PC-9 (cell line): ENCODE results near the gene COL21A1. TPM values are rescaled to one million over a fixed set of nuclear protein-coding genes. Genes with fewer than 3 reads are reported as not detected.
"Not testable (repeated sequence)": the region's sequence is repeated elsewhere in the genome, so short reads cannot be mapped to it uniquely, and the experiment has no call there.

Experiments
- BruUV-seq: library from RNA; stranded (reverse); fragments of 400-500 nt; replicated peaks from 2 replicates; lab custom pipeline; 2021; lab: Mats Ljungman, UMichigan
- CTCF ChIA-PET: fragments of 300-600 bp; sonication (Branson Sonifier 250); formaldehyde crosslinking; loops from one replicate; lab custom pipeline; 2022; ENCODE audit warnings: antibody characterized with exemption; lab: Charles Lee
- POLR2A ChIA-PET: fragments of 300-600 bp; sonication (Branson Sonifier 250); formaldehyde crosslinking; loops from one replicate; lab custom pipeline; 2022; ENCODE audit warnings: antibody characterized with exemption; ENCODE audit not compliant: unreplicated experiment; lab: Charles Lee
- DNase-seq, 2 experiments: peaks; one replicate each; pipeline versions ENCODE4 v3.0.0 to v3.0.0-alpha.2; 2015 to 2022; ENCODE audit warnings: mixed read lengths in 1 of 2
- H2AFZ ChIP-seq: fragments of 200-600 bp; sonication (generic); 2 replicates; pipeline ENCODE4 v1.8.1; 2017; ENCODE audit warnings: antibody characterized with exemption
- H3F3A ChIP-seq: fragments of 200-600 bp; sonication (generic); 2 replicates; pipeline ENCODE4 v1.8.1; 2017; ENCODE audit warnings: antibody characterized with exemption, mild to moderate bottlenecking, low read depth; ENCODE audit not compliant: insufficient read depth
- H3K27ac ChIP-seq: fragments of 200-600 bp; sonication (generic); 2 replicates; pipeline ENCODE4 v1.6.1; 2016; ENCODE audit warnings: mixed run types
- H3K27me3 ChIP-seq: fragments of 200-600 bp; sonication (generic); 2 replicates; pipeline ENCODE4 v1.6.1; 2016; ENCODE audit warnings: low read depth, mixed run types; ENCODE audit not compliant: insufficient read depth
- H3K36me3 ChIP-seq: fragments of 200-600 bp; sonication (generic); 2 replicates; pipeline ENCODE4 v1.6.1; 2016; ENCODE audit warnings: low read depth, mixed run types
- H3K4me1 ChIP-seq: fragments of 200-600 bp; sonication (generic); replicated peaks from 2 replicates; pipeline ENCODE4 v1.6.1; 2016; ENCODE audit warnings: mixed run types; ENCODE audit not compliant: insufficient read depth
- H3K4me2 ChIP-seq: fragments of 200-600 bp; sonication (generic); 2 replicates; pipeline ENCODE4 v1.6.1; 2017; ENCODE audit warnings: mixed run types
- H3K4me3 ChIP-seq: fragments of 200-600 bp; sonication (generic); 2 replicates; pipeline ENCODE4 v1.6.1; 2016; ENCODE audit warnings: mixed run types
- H3K79me2 ChIP-seq: fragments of 200-600 bp; sonication (generic); 2 replicates; pipeline ENCODE4 v1.6.1; 2017; ENCODE audit warnings: low read depth, mixed run types
- H3K9me2 ChIP-seq: fragments of 200-600 bp; sonication (generic); 2 replicates; pipeline ENCODE4 v1.8.1; 2017; ENCODE audit warnings: mild to moderate bottlenecking; ENCODE audit not compliant: insufficient read depth
- H3K9me3 ChIP-seq: fragments of 200-600 bp; sonication (generic); 2 replicates; pipeline ENCODE4 v1.8.1; 2016; ENCODE audit warnings: low read depth; ENCODE audit not compliant: insufficient read depth
- H4K20me1 ChIP-seq: fragments of 200-600 bp; sonication (generic); 2 replicates; pipeline ENCODE4 v1.8.1; 2017; ENCODE audit not compliant: insufficient read depth
- EZH2 ChIP-seq: fragments of 200-600 bp; sonication (generic); IDR thresholded peaks from 2 replicates; pipeline ENCODE4 v1.8.0; 2017; ENCODE audit warnings: antibody characterized with exemption, low read depth
- intact Hi-C: fragments of 100-400 bp; cut with micrococcal nuclease; formaldehyde crosslinking; loops from one replicate; pipeline ENCODE4 v1.10.0; 2022; ENCODE audit not compliant: unreplicated experiment
- total RNA-seq: library from RNA; stranded (reverse); gene quantifications from 2 replicates; pipeline ENCODE4 v1.2.3, GENCODE V29; 2021
- TF ChIP-seq, protein P1 (sequence below): fragments of 200-600 bp; sonication (generic); conservative IDR thresholded peaks from 2 replicates; pipeline ENCODE4 v1.6.1; 2017; ENCODE audit warnings: mixed run types, antibody characterized with exemption, mild to moderate bottlenecking, moderate library complexity

COL21A1 gene
- total RNA-seq, 1 experiment from 2014 or later, result not detected

DNA sequence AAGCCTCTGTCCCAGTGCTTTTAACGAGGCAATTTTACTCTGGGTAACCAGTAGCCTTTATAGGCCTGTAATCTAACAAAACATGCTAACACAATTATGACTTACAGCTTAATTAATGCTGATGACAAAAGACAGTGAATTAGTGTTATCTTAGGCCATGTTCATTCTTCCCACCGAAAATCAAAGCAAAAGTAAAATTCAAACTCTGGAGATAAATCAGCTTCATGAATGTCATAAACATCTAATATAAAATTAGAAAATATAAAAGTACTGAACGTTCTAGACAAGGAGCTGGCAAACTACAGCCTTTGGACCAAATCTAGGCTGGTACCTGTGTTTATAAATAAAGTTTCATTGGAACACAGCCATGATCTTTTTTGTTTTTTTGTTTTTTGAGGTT is 18.6 kb upstream of the COL21A1 start:
- no peak for DNase-seq
- H3K9me3 ChIP-seq, result no peaks in the 10 kb centered on the region
- no peaks in the 10 kb centered on the region for H3K79me2 ChIP-seq
- ChIA-PET POLR2A (no interaction called here), CTCF (no interaction called here)
- H3K4me2 ChIP-seq, result no peak overlapping the region
- no peak overlapping the region for H2AFZ ChIP-seq
- TF ChIP-seq, protein P1, sequence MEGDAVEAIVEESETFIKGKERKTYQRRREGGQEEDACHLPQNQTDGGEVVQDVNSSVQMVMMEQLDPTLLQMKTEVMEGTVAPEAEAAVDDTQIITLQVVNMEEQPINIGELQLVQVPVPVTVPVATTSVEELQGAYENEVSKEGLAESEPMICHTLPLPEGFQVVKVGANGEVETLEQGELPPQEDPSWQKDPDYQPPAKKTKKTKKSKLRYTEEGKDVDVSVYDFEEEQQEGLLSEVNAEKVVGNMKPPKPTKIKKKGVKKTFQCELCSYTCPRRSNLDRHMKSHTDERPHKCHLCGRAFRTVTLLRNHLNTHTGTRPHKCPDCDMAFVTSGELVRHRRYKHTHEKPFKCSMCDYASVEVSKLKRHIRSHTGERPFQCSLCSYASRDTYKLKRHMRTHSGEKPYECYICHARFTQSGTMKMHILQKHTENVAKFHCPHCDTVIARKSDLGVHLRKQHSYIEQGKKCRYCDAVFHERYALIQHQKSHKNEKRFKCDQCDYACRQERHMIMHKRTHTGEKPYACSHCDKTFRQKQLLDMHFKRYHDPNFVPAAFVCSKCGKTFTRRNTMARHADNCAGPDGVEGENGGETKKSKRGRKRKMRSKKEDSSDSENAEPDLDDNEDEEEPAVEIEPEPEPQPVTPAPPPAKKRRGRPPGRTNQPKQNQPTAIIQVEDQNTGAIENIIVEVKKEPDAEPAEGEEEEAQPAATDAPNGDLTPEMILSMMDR, result no peak
- TF ChIP-seq EZH2, result no peak
- H3K4me1 ChIP-seq, result no peaks in the 10 kb centered on the region
- H3K9me2 ChIP-seq, result no peaks in the 10 kb centered on the region
- no peaks in the 10 kb centered on the region for H4K20me1 ChIP-seq
- H3K36me3 ChIP-seq, result no peaks in the 10 kb centered on the region
- H3K27ac ChIP-seq, result no peak overlapping the region
- BruUV-seq, result no TSS peak
- no peaks in the 10 kb centered on the region for H3F3A ChIP-seq
- no peak overlapping the region for H3K4me3 ChIP-seq
- H3K27me3 ChIP-seq, result peaks cover 4% of the 10 kb centered on the region; the same call in 1 of the 2 replicates
- intact Hi-C loops, result no loop called here

DNA sequence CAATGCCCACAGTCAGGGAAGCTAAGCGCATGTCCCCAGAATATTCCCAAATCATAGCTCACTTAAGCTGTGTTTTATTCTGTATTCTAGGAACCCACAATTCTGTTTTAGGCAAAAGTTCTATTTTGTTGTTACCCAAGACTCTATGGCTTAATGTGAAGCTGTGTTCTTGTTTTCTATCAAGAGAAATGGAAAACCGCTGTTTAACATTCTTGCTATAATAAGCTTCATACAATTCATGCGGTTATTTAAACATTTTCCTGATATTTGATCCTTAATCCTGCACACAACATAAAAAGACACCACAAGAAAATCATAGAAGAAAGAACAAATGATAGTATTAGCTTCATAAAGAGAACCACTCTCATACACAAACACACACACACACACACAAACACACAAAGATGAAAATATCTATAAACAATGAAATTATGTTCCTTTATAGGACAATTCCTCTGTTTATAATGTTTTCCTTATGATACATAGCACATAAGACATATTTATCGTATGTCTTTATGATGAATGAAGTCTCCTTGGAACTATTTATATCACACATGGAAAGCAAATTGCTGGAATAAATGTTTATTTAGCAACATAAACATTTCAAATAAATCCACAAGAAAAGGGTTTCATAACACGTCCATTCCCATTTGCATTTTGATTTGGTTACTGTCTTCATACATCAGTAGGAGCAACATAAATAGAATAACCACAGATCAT is 16.4 kb upstream of the COL21A1 start:
- H3K79me2 ChIP-seq, result no peaks in the 10 kb centered on the region
- H3F3A ChIP-seq, result no peaks in the 10 kb centered on the region
- no TSS peak for BruUV-seq
- H3K4me2 ChIP-seq, result no peak overlapping the region
- H3K4me1 ChIP-seq, result no peaks in the 10 kb centered on the region
- no peaks in the 10 kb centered on the region for H3K9me2 ChIP-seq
- no peaks in the 10 kb centered on the region for H3K36me3 ChIP-seq
- no peak overlapping the region for H3K27ac ChIP-seq
- no peak overlapping the region for H2AFZ ChIP-seq
- H3K4me3 ChIP-seq, result no peak overlapping the region
- DNase-seq, result no peak
- no peaks in the 10 kb centered on the region for H4K20me1 ChIP-seq
- ChIA-PET CTCF (no interaction called here), POLR2A (interaction anchor here (0.6 kb wide), 1 partner anchor 32 kb away, joined by 4 read pairs; no protein-coding TSS in a partner anchor)
- peaks cover 4% of the 10 kb centered on the region; the same call in 1 of the 2 replicates for H3K27me3 ChIP-seq
- no peak for TF ChIP-seq EZH2
- TF ChIP-seq, protein P1, result no peak
- intact Hi-C loops, result no loop called here
- H3K9me3 ChIP-seq, result no peaks in the 10 kb centered on the region

DNA sequence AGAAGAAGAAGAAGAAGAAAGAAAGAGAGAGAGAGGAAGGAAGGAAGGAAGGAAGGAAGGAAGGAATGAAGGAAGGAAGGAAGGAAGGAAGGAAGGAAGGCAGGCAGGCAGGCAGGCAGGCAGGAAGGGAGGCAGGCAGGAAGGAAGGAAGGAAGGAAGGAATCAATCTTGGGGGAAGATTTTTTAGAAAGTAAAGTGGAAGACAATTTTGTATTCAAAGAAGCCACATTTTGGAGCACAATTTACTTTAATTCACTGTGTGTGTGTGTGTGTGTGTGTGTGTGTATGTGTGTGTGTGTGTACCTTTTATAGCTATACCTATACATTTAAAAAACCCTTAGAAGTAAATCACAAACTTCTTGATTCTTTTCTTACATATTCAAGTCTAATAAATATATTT is 13.2 kb upstream of the COL21A1 start:
- H3K79me2 ChIP-seq, H3K4me1 ChIP-seq, CTCF ChIA-PET, H4K20me1 ChIP-seq, H3K4me2 ChIP-seq, POLR2A ChIA-PET, intact Hi-C loops, H3K27ac ChIP-seq, DNase-seq, BruUV-seq, H2AFZ ChIP-seq, H3K9me3 ChIP-seq, H3F3A ChIP-seq, H3K27me3 ChIP-seq, H3K9me2 ChIP-seq, H3K4me3 ChIP-seq, H3K36me3 ChIP-seq: not testable (repeated sequence)
